Lower lobe of right lung (tissue), 2 donors: Measurements from ENCODE around the gene CCR6. TPM values are rescaled to one million over a fixed set of nuclear protein-coding genes. Genes with fewer than 3 reads are reported as not detected.
"Not testable (repeated sequence)": the region's sequence is repeated elsewhere in the genome, so short reads cannot be mapped to it uniquely, and the experiment has no call there.

ENCODE experiments used
- ATAC-seq, 2 donors: fragments of 200-7000 bp; cut with Tn5 transposase; one replicate each; pipeline ENCODE4 v1.9.1; 2020 to 2022; ENCODE audit warnings: mild to moderate bottlenecking in 2 of 2, moderate library complexity in 2 of 2
- DNase-seq: peaks from one replicate; pipeline ENCODE4 v3.0.0-alpha.2; 2020
- H3K27ac ChIP-seq: fragments of 200-600 bp; one replicate; pipeline ENCODE4 v1.8.0; 2022
- H3K27me3 ChIP-seq: fragments of 200-600 bp; one replicate; pipeline ENCODE4 v1.8.0; 2022; ENCODE audit warnings: low read depth
- H3K36me3 ChIP-seq: fragments of 200-600 bp; one replicate; pipeline ENCODE4 v1.8.0; 2022; ENCODE audit warnings: mild to moderate bottlenecking
- H3K4me1 ChIP-seq: fragments of 200-600 bp; one replicate; pipeline ENCODE4 v1.8.0; 2022
- H3K4me3 ChIP-seq: fragments of 200-600 bp; one replicate; pipeline ENCODE4 v1.8.0; 2022; ENCODE audit warnings: mild to moderate bottlenecking
- H3K9me3 ChIP-seq: fragments of 200-600 bp; one replicate; pipeline ENCODE4 v1.8.0; 2022
- CTCF ChIP-seq: fragments of 200-600 bp; IDR thresholded peaks from one replicate; pipeline ENCODE4 v1.8.0; 2022; ENCODE audit warnings: antibody characterized with exemption, mild to moderate bottlenecking
- intact Hi-C: fragments of 100-400 bp; cut with DNase I; formaldehyde crosslinking; loops from one replicate; pipeline ENCODE4 v1.11.0; 2022
- total RNA-seq: library from RNA; stranded (reverse); fragmentation: NEBNext Ultra II Directional; extraction: Animal tissue kit (Norgen Biotek cat#: 25700); gene quantifications from one replicate; pipeline ENCODE4 v1.2.1, GENCODE V29; 2021
- donor health status: DM: no; HTN: yes; CAD: no; lungs with severe emphysema.

The CCR6 gene
- total RNA-seq, 1 donor from 2014 or later: 0.83 TPM

GRCh38 chr6:167165858-167166471 lies 43.1 kb downstream of the CCR6 start:
- ATAC-seq: no peak
- Histone ChIP-seq H3K4me3 (no peak overlapping the region), H3K4me1 (no peaks in the 10 kb centered on the region), H3K9me3 (no peaks in the 10 kb centered on the region), H3K36me3 (no peaks in the 10 kb centered on the region), H3K27ac (no peak overlapping the region), H3K27me3 (no peaks in the 10 kb centered on the region)
- intact Hi-C loops: no loop called here
- DNase-seq: no peak
- TF ChIP-seq CTCF: no peak

- H3K36me3 ChIP-seq, DNase-seq, H3K27me3 ChIP-seq, H3K4me3 ChIP-seq, intact Hi-C loops, H3K4me1 ChIP-seq, H3K9me3 ChIP-seq, H3K27ac ChIP-seq, ATAC-seq: not testable (repeated sequence)
These were observed 44.8 kb downstream of the CCR6 start for GRCh38 chr6:167167699-167168098.

GRCh38 chr6:167168296-167168695 lies 45.4 kb downstream of the CCR6 start:
- H3K27ac ChIP-seq, H3K9me3 ChIP-seq, H3K4me3 ChIP-seq, H3K27me3 ChIP-seq, H3K36me3 ChIP-seq, intact Hi-C loops, H3K4me1 ChIP-seq, DNase-seq: not testable (repeated sequence)
- ATAC-seq: peak in 1 of 2 donors; percentile 37

GRCh38 chr6:167169867-167170266 lies 47.0 kb downstream of the CCR6 start:
- DNase-seq, H3K9me3 ChIP-seq, H3K27ac ChIP-seq, H3K4me1 ChIP-seq, H3K27me3 ChIP-seq, ATAC-seq, H3K4me3 ChIP-seq, H3K36me3 ChIP-seq, intact Hi-C loops: not testable (repeated sequence)

GRCh38 chr6:167171300-167171699 lies 48.4 kb downstream of the CCR6 start:
- H3K27me3 ChIP-seq, DNase-seq, H3K4me1 ChIP-seq, H3K9me3 ChIP-seq, ATAC-seq, H3K27ac ChIP-seq, H3K4me3 ChIP-seq, H3K36me3 ChIP-seq, intact Hi-C loops: not testable (repeated sequence)

GRCh38 chr6:167172011-167172410 lies 49.1 kb downstream of the CCR6 start:
- intact Hi-C loops, H3K36me3 ChIP-seq, H3K4me3 ChIP-seq, H3K9me3 ChIP-seq, H3K27ac ChIP-seq, H3K27me3 ChIP-seq, ATAC-seq, H3K4me1 ChIP-seq, DNase-seq: not testable (repeated sequence)

- intact Hi-C loops, H3K4me3 ChIP-seq, H3K27ac ChIP-seq, ATAC-seq, H3K9me3 ChIP-seq, H3K36me3 ChIP-seq, H3K27me3 ChIP-seq, H3K4me1 ChIP-seq, DNase-seq: not testable (repeated sequence)
These were observed 54.4 kb downstream of the CCR6 start for GRCh38 chr6:167177271-167177670.

- DNase-seq, H3K27me3 ChIP-seq, intact Hi-C loops, H3K4me3 ChIP-seq, H3K27ac ChIP-seq, ATAC-seq, H3K36me3 ChIP-seq, H3K9me3 ChIP-seq, H3K4me1 ChIP-seq: not testable (repeated sequence)
These were observed 56.2 kb downstream of the CCR6 start for GRCh38 chr6:167178896-167179655.

GRCh38 chr6:167180086-167180485 lies 57.2 kb downstream of the CCR6 start:
- H3K4me1 ChIP-seq, H3K9me3 ChIP-seq, intact Hi-C loops, ATAC-seq, DNase-seq, H3K27me3 ChIP-seq, H3K27ac ChIP-seq, H3K36me3 ChIP-seq, H3K4me3 ChIP-seq: not testable (repeated sequence)

- intact Hi-C loops, H3K36me3 ChIP-seq, ATAC-seq, H3K27me3 ChIP-seq, DNase-seq, H3K27ac ChIP-seq, H3K9me3 ChIP-seq, H3K4me1 ChIP-seq, H3K4me3 ChIP-seq: not testable (repeated sequence)
These were observed 58.5 kb downstream of the CCR6 start for GRCh38 chr6:167181351-167181750.
